ENCODE data around the gene FKBP1C.

The FKBP1C gene

GRCh38 chr6:63236398-63236817 lies 25.1 kb downstream of the FKBP1C start:
- no peak for TF ChIP-seq CTCF (IDR thresholded peaks at IDR 0.05; ENCODE audit: low read depth, low read length)
- DNase-seq = no peak
- H3K9me3 ChIP-seq (ENCODE audit: severe bottlenecking) = no peaks in the 10 kb centered on the region
- H3K36me3 ChIP-seq = no peaks in the 10 kb centered on the region
- no peak overlapping the region for H3K27ac ChIP-seq
- no peak overlapping the region for H3K4me3 ChIP-seq (ENCODE audit: low read depth, low read length)
- H3K27me3 ChIP-seq (ENCODE audit: insufficient read depth, low read depth, severe bottlenecking) = peaks cover 11% of the 10 kb centered on the region

- Histone ChIP-seq H3K36me3 (no peaks in the 10 kb centered on the region), H3K27ac (no peak overlapping the region), H3K4me3 (ENCODE audit: low read depth, low read length) (no peak overlapping the region), H3K27me3 (ENCODE audit: insufficient read depth, low read depth, severe bottlenecking) (peaks cover 6% of the 10 kb centered on the region), H3K9me3 (ENCODE audit: severe bottlenecking) (no peaks in the 10 kb centered on the region)
- no peak for DNase-seq
- TF ChIP-seq CTCF (IDR thresholded peaks at IDR 0.05; ENCODE audit: low read depth, low read length) = no peak
Observed at GRCh38 chr6:63245420-63245819, 34.2 kb downstream of the FKBP1C start.

- TF ChIP-seq CTCF (IDR thresholded peaks at IDR 0.05; ENCODE audit: low read depth, low read length) = peak; percentile 38; the same call in 1 of the 2 replicates
- peak; percentile 43 for DNase-seq
- Histone ChIP-seq H3K36me3 (no peaks in the 10 kb centered on the region), H3K27me3 (ENCODE audit: insufficient read depth, low read depth, severe bottlenecking) (peaks cover 5% of the 10 kb centered on the region), H3K27ac (no peak overlapping the region), H3K4me3 (ENCODE audit: low read depth, low read length) (no peak overlapping the region), H3K9me3 (ENCODE audit: severe bottlenecking) (no peaks in the 10 kb centered on the region)
Observed at GRCh38 chr6:63245909-63246308, 34.6 kb downstream of the FKBP1C start.

GRCh38 chr6:63246581-63246980 lies 35.3 kb downstream of the FKBP1C start:
- Histone ChIP-seq H3K9me3 (ENCODE audit: severe bottlenecking) (no peaks in the 10 kb centered on the region), H3K4me3 (ENCODE audit: low read depth, low read length) (no peak overlapping the region), H3K36me3 (no peaks in the 10 kb centered on the region), H3K27ac (no peak overlapping the region), H3K27me3 (ENCODE audit: insufficient read depth, low read depth, severe bottlenecking) (peaks cover 2% of the 10 kb centered on the region)
- no peak for TF ChIP-seq CTCF (IDR thresholded peaks at IDR 0.05; ENCODE audit: low read depth, low read length)
- no peak for DNase-seq

GRCh38 chr6:63249875-63250482 lies 38.7 kb downstream of the FKBP1C start:
- TF ChIP-seq CTCF (IDR thresholded peaks at IDR 0.05; ENCODE audit: low read depth, low read length) = no peak
- Histone ChIP-seq H3K9me3 (ENCODE audit: severe bottlenecking) (no peaks in the 10 kb centered on the region), H3K27ac (no peak overlapping the region), H3K27me3 (ENCODE audit: insufficient read depth, low read depth, severe bottlenecking) (no peaks in the 10 kb centered on the region), H3K4me3 (ENCODE audit: low read depth, low read length) (no peak overlapping the region), H3K36me3 (no peaks in the 10 kb centered on the region)
- no peak for DNase-seq

- no peak for DNase-seq
- Histone ChIP-seq H3K27me3 (ENCODE audit: insufficient read depth, low read depth, severe bottlenecking) (no peaks in the 10 kb centered on the region), H3K27ac (no peak overlapping the region), H3K4me3 (ENCODE audit: low read depth, low read length) (no peak overlapping the region), H3K9me3 (ENCODE audit: severe bottlenecking) (no peaks in the 10 kb centered on the region), H3K36me3 (no peaks in the 10 kb centered on the region)
- TF ChIP-seq CTCF (IDR thresholded peaks at IDR 0.05; ENCODE audit: low read depth, low read length) = no peak
Observed at GRCh38 chr6:63259153-63259552, 47.9 kb downstream of the FKBP1C start.

Measured in WERI-Rb-1 (cell line).